Measurements from ENCODE around the gene PKNOX2. TPM values are rescaled to one million over a fixed set of nuclear protein-coding genes. Genes with fewer than 3 reads are reported as not detected.

PKNOX2 gene
- total and polyA plus RNA-seq, 2 of the 8 experiments (the other 6 are each of a cell fraction or from before 2014, with no cell fraction given) = 2.0 TPM

- WGBS, 2 experiments (ENCODE audit: extremely low coverage in 1 of 2, insufficient coverage in 1 of 2, insufficient read length in 1 of 2, insufficient replicate concordance in 2 of 2, low coverage in 1 of 2, low lambda C conversion rate in 2 of 2, missing lambda C conversion rate in 1 of 2) = 90% methylated on average over 5 of the region's 5 CpGs; no CpG with 5 or more reads in 1 of the 2 experiments
- H3K4ac ChIP-seq (replicated peaks; ENCODE audit: insufficient read length, low read depth, low read length) = no peak overlapping the region
- H2BK120ac ChIP-seq (replicated peaks; ENCODE audit: low read depth, low read length) = no peak overlapping the region
- H2BK12ac ChIP-seq (ENCODE audit: low read depth, low read length) = no peak overlapping the region; the same call in 1 of the 2 replicates
- peaks cover 0 to 10% (median 3%) of the 10 kb centered on the region in 4 experiments; a peak in 5 of 7 replicates for H3K4me1 ChIP-seq (replicated peaks in 1 of 4; ENCODE audit: control insufficient read depth in 3 of 4, insufficient read depth in 4 of 4, low read length in 3 of 4)
- no peaks in the 10 kb centered on the region for H4K20me1 ChIP-seq (replicated peaks in 1 of 2; ENCODE audit: control insufficient read depth in 1 of 2, insufficient read depth in 2 of 2, low read length in 2 of 2)
- H3K18ac ChIP-seq (ENCODE audit: extremely low read depth, low read length) = no peak overlapping the region
- H3K79me1 ChIP-seq (ENCODE audit: low read depth, low read length) = no peaks in the 10 kb centered on the region
- DNase-seq (ENCODE audit: low read depth in 1 of 2, low spot score in 2 of 2) (no peak), FAIRE-seq (no peak)
- H3K27ac ChIP-seq (ENCODE audit: low read depth, low read length) = no peak overlapping the region
- H4K5ac ChIP-seq (ENCODE audit: insufficient read length, low read depth, low read length) = no peak overlapping the region
- H2AFZ ChIP-seq (ENCODE audit: low read length) = no peak overlapping the region
- peaks cover 0 to 4% (median 0%) of the 10 kb centered on the region in 4 experiments; a peak in 1 of 7 replicates for H3K27me3 ChIP-seq (replicated peaks in 1 of 4; ENCODE audit: control insufficient read depth in 3 of 4, extremely low read depth in 1 of 4, insufficient read depth in 3 of 4, low read length in 3 of 4)
- no peak overlapping the region for H2BK5ac ChIP-seq (ENCODE audit: low read depth, low read length)
- POLR2A ChIA-PET (ENCODE audit: partially characterized antibody) = interaction anchor here (0.6 to 1.1 kb wide), 3 partner anchors 10 to 70 kb away, joined by 3 read pairs; no protein-coding TSS in a partner anchor
- no peak overlapping the region for H3K4me3 ChIP-seq (ENCODE audit: extremely low read depth in 1 of 4, insufficient read depth in 2 of 4, low read depth in 3 of 4, low read length in 4 of 4)
- H3K23ac ChIP-seq (ENCODE audit: insufficient read length) = no peak overlapping the region
- no peak overlapping the region for H4K8ac ChIP-seq (ENCODE audit: extremely low read depth, insufficient read depth, low read length)
- no peak overlapping the region for H2BK20ac ChIP-seq (ENCODE audit: low read length)
- no peaks in the 10 kb centered on the region for H3K36me3 ChIP-seq (ENCODE audit: control insufficient read depth in 2 of 4, insufficient read depth in 4 of 4, low read length in 3 of 4)
- H2BK15ac ChIP-seq (ENCODE audit: low read length) = no peak overlapping the region
- H3K9ac ChIP-seq (replicated peaks in 1 of 4; ENCODE audit: extremely low read depth in 1 of 4, low read depth in 3 of 4, low read length in 3 of 4) = no peak overlapping the region
- H3K14ac ChIP-seq (ENCODE audit: insufficient read length) = no peak overlapping the region
- H3K23me2 ChIP-seq (ENCODE audit: low read depth, low read length) = no peaks in the 10 kb centered on the region
- no peak overlapping the region for H3K56ac ChIP-seq (replicated peaks; ENCODE audit: insufficient read length, low read depth, low read length)
- CTCF ChIA-PET (ENCODE audit: partially characterized antibody) = interaction anchor here (0.7 to 4.4 kb wide), 8 partner anchors 10 to 144 kb away, joined by 3 to 23 read pairs (median 4); no protein-coding TSS in a partner anchor
- no peak overlapping the region for H3K4me2 ChIP-seq (ENCODE audit: insufficient read depth in 1 of 2, low read depth in 2 of 2, low read length in 2 of 2)
- no peaks in the 10 kb centered on the region for H3K79me2 ChIP-seq (ENCODE audit: control insufficient read depth in 1 of 2, insufficient read depth in 2 of 2, low read length in 2 of 2)
- H3K9me3 ChIP-seq (ENCODE audit: insufficient read depth in 2 of 2, low read depth in 1 of 2, low read length in 1 of 2) = no peaks in the 10 kb centered on the region
- no peak overlapping the region for H2AK5ac ChIP-seq (ENCODE audit: low read depth, low read length)
- no peak overlapping the region for H4K91ac ChIP-seq (replicated peaks; ENCODE audit: insufficient read length, low read length)
- no peak for TF ChIP-seq EGR1 (IDR thresholded peaks at IDR 0.05; ENCODE audit: borderline replicate concordance, low read depth, low read length)
- no peak for TF ChIP-seq RNF2 (IDR thresholded peaks at IDR 0.05; ENCODE audit: borderline replicate concordance, low read depth, low read length, missing control alignments, poor library complexity, severe bottlenecking)
- TF ChIP-seq SP2 (IDR thresholded peaks at IDR 0.05; ENCODE audit: low read length) = no peak
- TF ChIP-seq SIRT6 (IDR thresholded peaks at IDR 0.05; ENCODE audit: low read length) = no peak
- no peak for TF ChIP-seq PHF8 (conservative IDR thresholded peaks at IDR 0.05; ENCODE audit: low read depth, low read length)
- TF ChIP-seq GTF2F1 (IDR thresholded peaks at IDR 0.05; ENCODE audit: borderline replicate concordance, low read depth, low read length) = no peak
- no peak for TF ChIP-seq ASH2L (IDR thresholded peaks at IDR 0.05; ENCODE audit: low read length)
Measured at GRCh38 chr11:125235071-125235471, 70.5 kb downstream of the PKNOX2 start.

Data from H1 (cell line).